Endodermal cell (in vitro differentiated cells): Measurements from ENCODE around the gene TMEM50B. TPM values are rescaled to one million over a fixed set of nuclear protein-coding genes. Genes with fewer than 3 reads are reported as not detected.
"Not testable (repeated sequence)": the region's sequence is repeated elsewhere in the genome, so short reads cannot be mapped to it uniquely, and the experiment has no call there.

ENCODE experiments used
- DNase-seq: peaks from one replicate; pipeline ENCODE4 v3.0.0-alpha.2; 2017
- H3K27ac ChIP-seq: 2 replicates; pipeline ENCODE4 v1.5.1; 2013; ENCODE audit warnings: mild to moderate bottlenecking, low read depth, low read length, moderate library complexity
- H3K27me3 ChIP-seq: 2 replicates; pipeline ENCODE4 v1.6.1; 2013; ENCODE audit warnings: mild to moderate bottlenecking, low read length, moderate library complexity; ENCODE audit not compliant: insufficient read depth, control insufficient read depth, poor library complexity, severe bottlenecking
- H3K36me3 ChIP-seq: 2 replicates; pipeline ENCODE4 v1.7.0; 2013; ENCODE audit warnings: mild to moderate bottlenecking, low read length, moderate library complexity; ENCODE audit not compliant: control insufficient read depth, insufficient read depth
- H3K4me1 ChIP-seq: one replicate; pipeline ENCODE4 v1.7.0; 2013; ENCODE audit warnings: low read length; ENCODE audit not compliant: control insufficient read depth, insufficient read depth
- H3K4me3 ChIP-seq: 2 replicates; pipeline ENCODE4 v1.5.1; 2013; ENCODE audit warnings: mild to moderate bottlenecking, low read length, moderate library complexity
- H3K9ac ChIP-seq: 2 replicates; pipeline ENCODE4 v1.6.1; 2013; ENCODE audit warnings: mild to moderate bottlenecking, low read length, moderate library complexity; ENCODE audit not compliant: poor library complexity, severe bottlenecking; ENCODE audit errors: extremely low read depth
- H3K9me3 ChIP-seq: 2 replicates; pipeline ENCODE4 v1.6.1; 2013; ENCODE audit warnings: mild to moderate bottlenecking, low read length, moderate library complexity; ENCODE audit not compliant: control insufficient read depth
- H3K27ac Mint-ChIP-seq: 2 replicates; pipeline ENCODE4 v1.8.0; 2020; ENCODE audit warnings: mixed read lengths
- H3K27me3 Mint-ChIP-seq: 2 replicates; pipeline ENCODE4 v1.8.0; 2021; ENCODE audit warnings: mild to moderate bottlenecking, mixed read lengths; ENCODE audit not compliant: insufficient read depth
- H3K36me3 Mint-ChIP-seq: 2 replicates; pipeline ENCODE4 v1.8.0; 2020; ENCODE audit warnings: low read depth, mixed read lengths
- H3K4me1 Mint-ChIP-seq: 2 replicates; pipeline ENCODE4 v1.8.0; 2020; ENCODE audit warnings: mixed read lengths
- H3K4me3 Mint-ChIP-seq: 2 replicates; pipeline ENCODE4 v1.8.0; 2020; ENCODE audit warnings: mild to moderate bottlenecking, moderate library complexity, mixed read lengths
- H3K9me3 Mint-ChIP-seq: 2 replicates; pipeline ENCODE4 v1.8.0; 2020; ENCODE audit warnings: mild to moderate bottlenecking, mixed read lengths
- CTCF ChIP-seq: fragments of 200-600 bp; sonication (generic); conservative IDR thresholded peaks from 2 replicates; pipeline ENCODE4 v1.5.0; 2021; ENCODE audit warnings: antibody characterized with exemption, mild to moderate bottlenecking
- WGBS, 2 experiments: methylation state at CpG; one replicate each; pipeline versions ENCODE4 v1.1.5 to v1.1.7; 2013; ENCODE audit warnings: missing lambda C conversion rate in 2 of 2, mixed read lengths in 1 of 2; ENCODE audit not compliant: insufficient coverage in 1 of 2, insufficient read length in 1 of 2; 5-methylcytosine and 5-hydroxymethylcytosine counted together
- total RNA-seq, 2 donors: library from RNA; stranded (reverse); fragmentation: NEBNext Ultra II Directional in 1 of 2; extraction: Animal tissue kit (Norgen Biotek cat#: 25700) in 1 of 2; gene quantifications; 2 replicates in 1 of 2; 3 replicates in 1 of 2; pipeline ENCODE4 v1.2.1, GENCODE V29; 2021

The TMEM50B gene
- total RNA-seq, 2 donors from 2014 or later = 35.8 to 57.2 TPM

- 86% methylated on average over 5 to 9 of the region's 9 CpGs for WGBS, 2 experiments
- Mint-ChIP-seq H3K36me3 (peaks cover 46% of the 10 kb centered on the region), H3K27me3 (no peaks in the 10 kb centered on the region), H3K4me3 (no peak overlapping the region), H3K27ac (peak overlapping the region; percentile 37), H3K9me3 (no peaks in the 10 kb centered on the region), H3K4me1 (peaks cover 31% of the 10 kb centered on the region)
- Histone ChIP-seq H3K9me3 (no peaks in the 10 kb centered on the region), H3K4me1 (peaks cover 3% of the 10 kb centered on the region), H3K36me3 (peaks cover 47% of the 10 kb centered on the region), H3K4me3 (no peak overlapping the region), H3K9ac (no peak overlapping the region), H3K27ac (no peak overlapping the region), H3K27me3 (no peaks in the 10 kb centered on the region)
- peak; percentile 78 for DNase-seq
- no peak for TF ChIP-seq CTCF
Measured at GRCh38 chr21:33412832-33413519, 66.8 kb downstream of the TMEM50B start.

DNA sequence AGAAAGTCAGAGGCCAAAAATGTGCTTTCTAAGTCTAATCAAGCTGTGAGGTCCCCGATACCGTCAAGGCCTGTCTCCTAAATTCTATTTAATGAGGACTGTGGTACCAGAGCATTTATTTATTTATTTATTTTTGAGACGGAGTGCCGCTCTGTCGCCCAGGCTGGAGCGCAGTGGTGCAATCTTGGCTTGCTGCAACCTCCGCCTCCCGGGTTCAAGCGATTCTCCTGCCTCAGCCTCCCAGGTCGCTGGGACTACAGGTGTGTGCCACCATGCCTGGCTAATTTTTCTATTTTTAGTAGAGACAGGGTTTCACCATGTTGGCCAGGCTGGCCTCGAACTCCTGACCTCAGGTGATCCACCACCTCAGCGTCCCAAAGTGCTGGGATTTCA, 67.3 kb downstream of the TMEM50B start:
- peaks cover 47% of the 10 kb centered on the region for H3K36me3 ChIP-seq
- WGBS, 2 experiments = 91 to 94% methylated on average over 10 to 12 of the region's 12 CpGs
- Mint-ChIP-seq H3K4me1 (peaks cover 31% of the 10 kb centered on the region), H3K36me3 (peaks cover 43% of the 10 kb centered on the region)
- not testable (repeated sequence) for H3K9me3 ChIP-seq, H3K27me3 ChIP-seq, H3K9me3 Mint-ChIP-seq, DNase-seq, H3K4me3 ChIP-seq, H3K27me3 Mint-ChIP-seq, H3K27ac Mint-ChIP-seq, H3K4me1 ChIP-seq, H3K4me3 Mint-ChIP-seq, H3K27ac ChIP-seq, H3K9ac ChIP-seq

DNA sequence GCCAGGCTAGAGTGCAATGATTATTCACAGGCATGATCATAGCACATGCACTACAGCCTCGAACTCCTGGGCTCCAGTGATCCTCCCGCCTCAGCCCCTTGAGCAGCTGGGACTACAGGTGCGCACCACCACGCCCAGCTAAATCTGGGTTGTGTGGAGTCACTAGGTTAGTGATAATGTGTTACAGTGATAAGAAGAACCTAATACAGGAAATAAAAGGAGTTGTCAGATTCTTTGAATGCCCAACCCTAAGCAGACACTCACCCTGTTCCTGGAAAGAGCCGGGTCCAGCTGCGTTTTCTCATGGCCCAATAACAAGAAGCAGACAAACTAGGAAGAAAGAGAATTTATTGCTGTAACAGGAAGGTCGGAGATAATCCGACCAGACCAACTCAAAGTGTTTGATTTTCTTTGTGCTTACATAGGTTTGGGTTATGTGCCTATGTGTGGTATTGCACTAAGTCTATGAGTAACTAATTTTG, 67.8 kb downstream of the TMEM50B start:
- Histone ChIP-seq H3K36me3 (peaks cover 44% of the 10 kb centered on the region), H3K27me3 (no peaks in the 10 kb centered on the region), H3K9ac (no peak overlapping the region), H3K9me3 (no peaks in the 10 kb centered on the region), H3K27ac (no peak overlapping the region), H3K4me3 (no peak overlapping the region), H3K4me1 (peaks cover 3% of the 10 kb centered on the region)
- Mint-ChIP-seq H3K27me3 (no peaks in the 10 kb centered on the region), H3K36me3 (peaks cover 43% of the 10 kb centered on the region), H3K4me1 (peaks cover 32% of the 10 kb centered on the region), H3K27ac (no peak overlapping the region), H3K9me3 (no peaks in the 10 kb centered on the region), H3K4me3 (no peak overlapping the region)
- DNase-seq = no peak
- no peak for TF ChIP-seq CTCF
- WGBS, 2 experiments = 94 to 100% methylated on average over 6 to 8 of the region's 8 CpGs
